Activated T-helper 2 cell treated with anti-CD3 and anti-CD28 coated beads, Interferon-gamma antibody, Interleukin-2, Interleukin-4, amounts not matched to agents 10 μg/mL and 5 μg/mL and 100 μg/mL, durations not matched to agents 14 hours and 24 hours and 36 hours (primary cell): ENCODE measurements around the gene ATP13A3. TPM values are rescaled to one million over a fixed set of nuclear protein-coding genes. Genes with fewer than 3 reads are reported as not detected.

Experiments used
- DNase-seq: peaks from one replicate; pipeline ENCODE4 v3.0.0; 2021; ENCODE audit warnings: low spot score
- H3K27ac Mint-ChIP-seq: one replicate; pipeline ENCODE4 v1.8.0; 2021; ENCODE audit warnings: mixed read lengths
- H3K27me3 Mint-ChIP-seq: one replicate; pipeline ENCODE4 v1.8.0; 2021; ENCODE audit warnings: low read depth, mixed read lengths
- H3K36me3 Mint-ChIP-seq: one replicate; pipeline ENCODE4 v1.8.0; 2021; ENCODE audit warnings: low read depth, mixed read lengths
- H3K4me1 Mint-ChIP-seq: one replicate; pipeline ENCODE4 v1.8.0; 2021; ENCODE audit warnings: low read depth, mixed read lengths
- H3K4me3 Mint-ChIP-seq: one replicate; pipeline ENCODE4 v1.8.0; 2021; ENCODE audit warnings: low read depth, mild to moderate bottlenecking, moderate library complexity, mixed read lengths
- H3K9me3 Mint-ChIP-seq: one replicate; pipeline ENCODE4 v1.8.0; 2021; ENCODE audit warnings: mixed read lengths
- intact Hi-C: fragments of 100-400 bp; cut with micrococcal nuclease; formaldehyde crosslinking; loops from one replicate; pipeline ENCODE4 v1.15.1; 2023
- total RNA-seq: library from RNA; stranded (reverse); gene quantifications from 2 replicates; pipeline ENCODE4 v1.2.3, GENCODE V29; 2022

The ATP13A3 gene
- total RNA-seq, 1 donor from 2014 or later = 136 TPM

DNA sequence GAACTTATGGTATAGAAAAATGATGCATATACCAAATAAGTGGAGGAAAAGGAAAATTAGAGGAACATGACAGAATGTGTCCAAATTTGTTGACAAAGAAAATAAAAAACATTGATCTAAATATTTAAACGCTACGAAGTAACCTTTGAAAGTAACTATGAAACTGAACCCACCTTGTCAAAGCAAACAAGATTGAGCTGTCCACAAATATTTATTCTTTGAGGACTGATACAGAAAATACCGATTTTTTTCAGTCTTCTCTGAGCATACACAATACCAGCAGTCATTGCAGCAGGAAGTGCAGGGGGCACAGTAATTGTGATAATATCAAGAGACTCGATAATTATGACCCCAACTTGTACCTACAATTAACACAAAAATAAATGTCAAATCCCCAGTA is 40.0 kb downstream of the ATP13A3 start:
- H3K4me3 Mint-ChIP-seq = no peak overlapping the region
- peaks cover 84% of the 10 kb centered on the region for H3K36me3 Mint-ChIP-seq
- H3K9me3 Mint-ChIP-seq = no peaks in the 10 kb centered on the region
- peaks cover 21% of the 10 kb centered on the region for H3K4me1 Mint-ChIP-seq
- no peaks in the 10 kb centered on the region for H3K27me3 Mint-ChIP-seq
- DNase-seq = no peak
- H3K27ac Mint-ChIP-seq = no peak overlapping the region
- intact Hi-C loops = no loop called here

DNA sequence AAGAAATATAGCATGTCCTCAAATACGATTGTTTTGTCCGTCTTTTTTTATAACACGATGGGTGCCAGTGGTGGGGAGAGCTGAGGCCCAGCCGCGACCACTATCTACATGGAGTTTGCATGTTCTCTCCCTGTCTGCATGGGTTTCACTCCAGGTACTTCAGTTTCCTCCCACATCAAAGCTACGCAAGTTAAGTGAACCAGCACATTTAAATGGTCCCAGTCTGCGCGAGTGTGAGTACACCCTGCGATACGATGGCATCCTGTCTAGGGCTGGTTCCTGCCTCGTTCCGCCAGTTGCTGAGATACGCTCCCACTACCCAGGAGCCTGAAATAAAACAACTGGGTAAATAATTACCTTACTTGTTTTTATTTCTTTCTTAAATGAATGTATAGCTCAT is 40.6 kb downstream of the ATP13A3 start:
- intact Hi-C loops = no loop called here
- Mint-ChIP-seq H3K27me3 (no peaks in the 10 kb centered on the region), H3K4me3 (no peak overlapping the region), H3K4me1 (peaks cover 21% of the 10 kb centered on the region), H3K27ac (no peak overlapping the region), H3K9me3 (no peaks in the 10 kb centered on the region), H3K36me3 (peaks cover 84% of the 10 kb centered on the region)
- no peak for DNase-seq

DNA sequence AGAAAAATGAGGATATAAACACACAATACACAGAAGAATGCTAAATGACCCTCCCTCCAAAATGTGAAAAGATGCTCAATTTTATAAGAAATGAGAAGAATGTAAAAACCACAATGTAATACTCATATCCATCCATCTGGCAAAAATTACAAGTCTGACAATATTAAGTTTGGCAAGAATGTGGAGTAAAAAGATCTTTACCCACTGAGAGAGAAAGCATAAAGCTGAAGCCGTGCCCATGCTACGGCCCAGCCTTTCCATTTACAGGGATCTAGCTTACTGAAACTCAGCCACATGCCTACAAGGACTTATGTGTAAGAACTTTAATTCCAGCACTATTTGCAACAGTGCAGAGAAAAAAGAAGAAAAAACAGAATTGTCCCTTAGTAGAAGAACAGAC is 42.9 kb downstream of the ATP13A3 start:
- H3K36me3 Mint-ChIP-seq = peaks cover 84% of the 10 kb centered on the region
- peak overlapping the region; percentile 15 for H3K27ac Mint-ChIP-seq
- H3K4me3 Mint-ChIP-seq = no peak overlapping the region
- H3K4me1 Mint-ChIP-seq = peaks cover 22% of the 10 kb centered on the region
- H3K27me3 Mint-ChIP-seq = no peaks in the 10 kb centered on the region
- H3K9me3 Mint-ChIP-seq = no peaks in the 10 kb centered on the region
- intact Hi-C loops = no loop called here
- DNase-seq = no peak

DNA sequence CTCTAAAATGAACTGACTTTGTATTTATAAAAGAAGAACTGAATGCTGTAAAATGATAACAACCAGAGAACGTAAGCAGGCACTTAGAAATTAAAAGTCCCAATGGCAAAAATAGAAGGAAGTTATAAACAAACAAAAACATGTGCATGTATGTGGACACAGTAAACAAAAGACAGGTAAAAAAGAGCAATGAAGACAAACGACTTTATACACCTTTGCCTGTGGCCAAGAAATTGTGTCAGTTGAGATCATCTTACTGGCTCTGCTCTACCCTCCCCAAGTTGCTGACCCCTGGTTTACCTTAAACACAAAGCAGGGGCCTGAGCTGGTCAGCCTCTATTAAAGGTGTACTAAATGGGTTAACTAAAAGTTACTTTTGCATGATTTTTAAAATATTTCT is 46.0 kb downstream of the ATP13A3 start:
- no peak for DNase-seq
- intact Hi-C loops = no loop called here
- Mint-ChIP-seq H3K36me3 (peaks cover 88% of the 10 kb centered on the region), H3K4me1 (peaks cover 27% of the 10 kb centered on the region), H3K27me3 (no peaks in the 10 kb centered on the region), H3K4me3 (no peak overlapping the region), H3K27ac (no peak overlapping the region), H3K9me3 (no peaks in the 10 kb centered on the region)

DNA sequence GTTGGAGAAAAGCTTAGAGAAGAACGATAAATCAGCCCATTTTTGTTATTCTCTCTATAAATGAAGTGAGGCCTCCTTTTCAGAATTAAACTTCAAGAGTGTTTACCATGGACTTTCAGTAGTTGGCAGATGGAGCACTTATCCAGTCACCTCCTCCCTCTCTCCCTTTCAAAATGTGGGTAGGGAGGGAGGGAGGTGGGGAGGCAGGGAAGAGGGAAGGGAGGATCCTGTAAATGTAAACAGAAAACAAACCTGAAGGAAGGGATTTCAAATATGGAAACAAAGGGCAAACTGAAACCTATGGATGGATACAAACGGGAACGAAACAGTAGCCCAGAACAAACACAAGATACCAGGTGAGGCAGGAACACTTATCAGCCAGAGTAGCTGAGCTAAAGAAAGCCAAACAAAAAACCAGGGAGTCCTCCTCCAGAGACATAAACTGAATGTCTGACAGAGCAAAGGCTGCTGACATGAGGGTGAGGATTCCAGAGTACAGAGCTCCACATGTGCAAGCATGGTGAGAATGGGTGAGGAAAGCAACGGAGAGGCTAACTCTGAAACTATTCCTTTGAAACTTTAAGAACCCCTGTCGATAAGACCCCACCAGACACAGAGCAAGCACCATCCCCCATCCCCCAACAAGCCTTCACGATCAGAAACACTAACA is 46.8 kb downstream of the ATP13A3 start:
- no peak overlapping the region for H3K4me3 Mint-ChIP-seq
- H3K36me3 Mint-ChIP-seq = peaks cover 88% of the 10 kb centered on the region
- no peaks in the 10 kb centered on the region for H3K27me3 Mint-ChIP-seq
- peaks cover 27% of the 10 kb centered on the region for H3K4me1 Mint-ChIP-seq
- intact Hi-C loops = no loop called here
- H3K27ac Mint-ChIP-seq = no peak overlapping the region
- no peak for DNase-seq
- no peaks in the 10 kb centered on the region for H3K9me3 Mint-ChIP-seq

DNA sequence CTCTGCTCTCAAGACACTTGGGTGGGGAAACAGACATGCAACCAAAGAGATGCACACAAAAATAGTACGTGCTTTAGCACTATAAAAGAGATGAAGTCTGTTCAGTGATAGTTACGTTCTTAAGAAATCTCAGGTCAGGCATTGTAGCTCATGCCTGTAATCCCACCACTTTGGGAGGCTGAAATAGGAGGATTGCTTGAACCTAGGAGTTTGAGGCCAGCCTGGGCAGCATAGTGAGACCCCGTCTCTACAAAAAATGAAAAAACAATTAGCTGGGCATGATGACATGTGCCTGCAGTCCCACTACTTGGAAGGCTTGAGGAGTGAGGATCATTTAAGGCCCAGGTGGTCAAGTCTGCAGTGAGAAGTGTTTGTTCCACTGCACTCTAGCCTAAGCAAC is 52.3 kb downstream of the ATP13A3 start:
- DNase-seq = no peak

DNA sequence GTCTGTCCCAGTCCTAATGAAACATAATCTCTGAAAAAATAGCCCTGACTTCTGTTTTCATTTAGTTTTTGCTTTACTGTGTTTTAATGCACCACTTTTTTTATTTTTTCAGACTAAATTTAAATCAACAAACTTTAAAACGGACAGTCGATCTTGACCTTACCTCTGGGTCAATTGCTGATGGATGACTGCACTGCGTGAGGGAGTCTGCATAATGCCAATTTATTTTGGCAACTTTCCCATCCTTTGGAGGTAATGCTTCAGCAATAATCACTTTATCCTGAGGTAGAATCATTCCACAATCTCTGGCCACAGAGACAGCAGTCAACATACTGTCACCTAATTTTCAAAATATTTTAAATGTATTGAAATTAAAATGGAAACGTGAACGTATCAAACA is 55.2 kb downstream of the ATP13A3 start:
- no peak for DNase-seq
- intact Hi-C loops = no loop called here
- Mint-ChIP-seq H3K36me3 (peaks cover 62% of the 10 kb centered on the region), H3K27ac (no peak overlapping the region), H3K4me1 (peaks cover 4% of the 10 kb centered on the region), H3K9me3 (no peaks in the 10 kb centered on the region), H3K4me3 (no peak overlapping the region), H3K27me3 (no peaks in the 10 kb centered on the region)

More for the DNA sequence above, 52.3 kb downstream of the ATP13A3 start:
- Mint-ChIP-seq H3K27ac (no peak overlapping the region), H3K4me1 (peaks cover 12% of the 10 kb centered on the region), H3K4me3 (no peak overlapping the region), H3K9me3 (no peaks in the 10 kb centered on the region), H3K36me3 (peaks cover 72% of the 10 kb centered on the region), H3K27me3 (no peaks in the 10 kb centered on the region)
- intact Hi-C loops = no loop called here

DNA sequence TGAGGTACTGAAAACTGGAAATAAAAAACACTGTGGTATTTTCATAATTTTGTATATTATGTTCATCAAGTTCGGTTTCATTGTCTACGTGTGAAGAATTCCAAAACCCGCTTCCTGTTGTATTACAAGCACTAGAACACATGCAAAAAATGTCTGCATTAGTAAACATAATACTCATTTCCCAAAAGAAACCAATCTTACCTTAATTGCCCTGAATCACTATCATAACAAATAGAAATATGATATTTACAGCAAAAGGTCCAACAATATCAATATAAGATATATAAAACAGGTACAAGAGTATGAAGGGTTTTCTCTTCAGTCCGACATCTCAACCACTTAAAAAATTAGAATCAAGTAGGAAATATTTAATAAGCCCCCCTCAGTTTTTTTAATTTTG is 61.4 kb downstream of the ATP13A3 start:
- intact Hi-C loops = no loop called here
- Mint-ChIP-seq H3K36me3 (peaks cover 49% of the 10 kb centered on the region), H3K27me3 (no peaks in the 10 kb centered on the region), H3K27ac (no peak overlapping the region), H3K4me1 (no peaks in the 10 kb centered on the region), H3K9me3 (no peaks in the 10 kb centered on the region), H3K4me3 (no peak overlapping the region)
- DNase-seq = no peak

DNA sequence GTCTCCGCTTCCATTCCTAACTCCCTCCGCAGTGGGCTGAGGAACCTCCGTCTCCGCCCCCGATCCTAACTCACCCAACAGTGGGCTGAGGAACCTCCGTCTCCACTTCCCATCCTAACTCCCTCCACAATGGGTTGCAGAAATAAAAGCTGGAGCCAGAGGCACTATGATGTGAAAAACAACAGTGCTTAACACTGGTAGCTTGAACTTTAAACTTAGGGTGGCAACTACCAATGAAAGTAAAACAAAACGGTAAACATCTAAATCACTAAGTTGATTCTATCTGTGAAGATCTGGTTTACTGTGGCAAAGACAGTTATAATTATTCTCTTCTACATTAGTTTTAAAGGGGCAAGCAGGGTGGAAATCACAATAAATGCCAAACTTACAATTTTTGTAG is 61.8 kb downstream of the ATP13A3 start:
- no peak overlapping the region for H3K4me3 Mint-ChIP-seq
- H3K4me1 Mint-ChIP-seq = no peaks in the 10 kb centered on the region
- intact Hi-C loops = no loop called here
- no peak overlapping the region for H3K27ac Mint-ChIP-seq
- no peak for DNase-seq
- H3K27me3 Mint-ChIP-seq = no peaks in the 10 kb centered on the region
- H3K9me3 Mint-ChIP-seq = no peaks in the 10 kb centered on the region
- H3K36me3 Mint-ChIP-seq = peaks cover 44% of the 10 kb centered on the region

DNA sequence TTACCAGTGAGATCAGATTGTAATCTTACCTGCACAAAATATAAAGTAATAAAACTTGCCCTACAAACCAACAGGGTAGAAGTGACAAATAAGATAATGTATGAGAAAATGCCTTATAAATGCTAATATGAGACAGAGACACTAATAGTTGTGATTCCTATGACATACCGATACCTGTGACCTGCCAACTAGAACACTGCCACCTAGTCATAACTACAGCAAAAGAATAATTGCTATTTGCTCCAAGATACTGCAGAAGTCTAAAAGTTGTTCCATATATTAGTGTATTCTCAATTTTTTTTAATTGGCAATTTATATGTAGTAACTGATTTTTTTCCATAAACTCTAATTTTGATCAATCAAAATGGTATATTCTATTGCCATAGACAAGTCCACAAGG is 62.4 kb downstream of the ATP13A3 start:
- H3K9me3 Mint-ChIP-seq = no peaks in the 10 kb centered on the region
- intact Hi-C loops = no loop called here
- H3K4me1 Mint-ChIP-seq = no peaks in the 10 kb centered on the region
- no peak overlapping the region for H3K27ac Mint-ChIP-seq
- DNase-seq = no peak
- H3K4me3 Mint-ChIP-seq = no peak overlapping the region
- H3K27me3 Mint-ChIP-seq = no peaks in the 10 kb centered on the region
- peaks cover 41% of the 10 kb centered on the region for H3K36me3 Mint-ChIP-seq

DNA sequence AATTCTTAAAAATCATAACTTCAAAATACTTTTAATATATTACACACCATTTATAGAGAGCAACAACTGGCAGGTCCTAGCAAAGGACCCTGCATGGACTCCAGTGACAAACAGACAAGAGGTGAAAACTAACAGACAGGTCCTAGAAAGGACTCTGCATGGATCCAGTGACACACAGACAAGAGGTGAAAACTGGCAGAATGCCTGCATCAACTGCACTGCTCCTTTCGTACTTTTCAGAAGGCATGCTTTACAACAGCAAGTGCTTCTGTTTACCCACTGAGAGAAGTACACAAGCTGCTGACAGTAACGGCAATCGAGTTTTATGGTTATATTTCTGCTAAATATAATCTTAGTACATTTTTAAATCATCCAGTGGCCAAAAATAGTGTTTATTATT is 63.5 kb downstream of the ATP13A3 start:
- Mint-ChIP-seq H3K36me3 (peaks cover 42% of the 10 kb centered on the region), H3K4me1 (no peaks in the 10 kb centered on the region), H3K27ac (no peak overlapping the region), H3K27me3 (no peaks in the 10 kb centered on the region), H3K4me3 (no peak overlapping the region), H3K9me3 (no peaks in the 10 kb centered on the region)
- no peak for DNase-seq
- intact Hi-C loops = no loop called here

DNA sequence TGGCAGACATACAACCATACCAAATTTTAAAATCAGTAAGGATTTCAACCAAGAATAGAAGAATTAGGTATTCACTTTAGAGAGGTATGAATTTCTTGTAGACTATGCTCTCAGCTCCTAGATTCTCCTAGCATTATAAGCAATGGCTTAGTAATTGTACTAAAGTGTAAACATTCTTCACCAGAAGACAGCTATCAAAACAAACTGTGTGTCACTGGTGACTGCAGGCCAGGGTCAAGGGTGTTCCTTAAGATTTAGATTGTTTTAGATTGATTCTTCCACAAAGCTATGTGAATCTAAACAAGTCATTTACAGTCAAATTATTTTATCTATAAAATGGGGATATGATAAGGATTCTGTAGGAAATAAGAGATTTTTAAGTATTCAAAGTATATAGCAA is 64.6 kb downstream of the ATP13A3 start:
- no peak overlapping the region for H3K4me3 Mint-ChIP-seq
- H3K9me3 Mint-ChIP-seq = no peaks in the 10 kb centered on the region
- no peak overlapping the region for H3K27ac Mint-ChIP-seq
- DNase-seq = no peak
- H3K4me1 Mint-ChIP-seq = no peaks in the 10 kb centered on the region
- intact Hi-C loops = no loop called here
- no peaks in the 10 kb centered on the region for H3K27me3 Mint-ChIP-seq
- H3K36me3 Mint-ChIP-seq = peaks cover 48% of the 10 kb centered on the region

DNA sequence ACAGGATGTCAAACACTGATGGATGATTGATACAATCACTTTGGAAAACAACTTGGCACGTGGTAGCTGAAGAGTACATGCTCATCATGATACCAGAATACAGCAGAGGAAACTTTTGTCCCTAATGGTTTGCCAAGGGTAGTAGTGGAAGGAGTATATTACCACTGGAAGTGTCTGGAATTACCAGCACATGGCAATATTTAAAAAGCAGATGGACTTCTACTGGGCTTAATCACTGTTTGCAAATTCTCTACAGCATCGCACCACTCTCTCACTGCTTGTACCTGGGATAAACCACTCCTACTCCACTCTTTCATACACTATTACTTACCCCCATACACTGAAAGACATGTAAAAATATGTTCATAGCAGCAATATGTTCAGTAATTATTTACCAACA is 68.1 kb downstream of the ATP13A3 start:
- H3K27me3 Mint-ChIP-seq = no peaks in the 10 kb centered on the region
- no peaks in the 10 kb centered on the region for H3K9me3 Mint-ChIP-seq
- H3K4me1 Mint-ChIP-seq = no peaks in the 10 kb centered on the region
- H3K27ac Mint-ChIP-seq = no peak overlapping the region
- intact Hi-C loops = no loop called here
- no peak for DNase-seq
- H3K4me3 Mint-ChIP-seq = no peak overlapping the region
- peaks cover 49% of the 10 kb centered on the region for H3K36me3 Mint-ChIP-seq

DNA sequence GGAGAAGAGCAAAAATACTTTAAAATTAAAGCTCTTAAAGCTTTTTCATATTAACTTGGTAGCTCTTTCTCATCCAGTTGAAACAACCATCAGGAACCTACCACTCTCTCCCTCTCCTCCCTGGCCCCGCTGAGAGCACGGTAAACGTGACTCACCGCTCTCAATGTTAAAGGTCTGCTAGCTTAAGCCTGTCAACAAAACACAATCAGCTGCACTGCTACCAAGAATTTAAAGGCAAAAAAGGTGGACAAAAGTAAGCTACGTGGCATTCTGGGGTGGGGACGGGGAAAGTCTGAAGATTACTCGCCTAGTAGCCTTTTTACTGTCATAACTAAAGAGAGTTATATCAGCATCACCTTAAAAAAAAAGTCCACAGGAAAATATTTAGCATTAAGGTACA is 79.4 kb downstream of the ATP13A3 start:
- no peaks in the 10 kb centered on the region for H3K27me3 Mint-ChIP-seq
- intact Hi-C loops = no loop called here
- no peaks in the 10 kb centered on the region for H3K9me3 Mint-ChIP-seq
- H3K36me3 Mint-ChIP-seq = peaks cover 55% of the 10 kb centered on the region
- peak overlapping the region; percentile 33 for H3K27ac Mint-ChIP-seq
- peaks cover 19% of the 10 kb centered on the region for H3K4me1 Mint-ChIP-seq
- DNase-seq = no peak
- H3K4me3 Mint-ChIP-seq = no peak overlapping the region
